GM19397 (cell line): ENCODE results near the gene JMJD1C.

Experiments used
- ATAC-seq: cut with Tn5 transposase; IDR thresholded peaks from one replicate; pipeline ENCODE4 v1.9.1; 2021; ENCODE audit warnings: mild to moderate bottlenecking, moderate library complexity; ENCODE audit not compliant: unreplicated experiment

The JMJD1C gene

DNA sequence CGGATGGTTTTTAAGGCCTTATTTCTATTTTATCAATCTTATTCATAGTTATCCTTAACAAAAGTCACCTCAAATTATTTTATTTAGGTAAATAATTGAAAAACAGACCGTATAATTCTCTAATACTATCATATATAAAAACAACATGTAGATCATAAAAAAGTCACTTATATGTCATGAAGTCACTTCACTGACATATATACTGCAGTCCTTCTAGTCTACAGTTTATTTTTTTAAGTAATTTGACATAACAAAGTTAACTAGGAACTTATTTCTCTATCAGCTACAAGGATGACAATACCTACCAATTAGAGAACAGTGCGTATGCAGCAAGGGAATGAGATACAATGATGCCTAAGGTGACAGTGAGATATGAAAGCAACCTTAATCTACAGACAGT, 26.2 kb downstream of the JMJD1C start:
- ATAC-seq: no peak

- no peak for ATAC-seq
Observed at GRCh38 chr10:63438506-63439498, 27.0 kb downstream of the JMJD1C start.

- ATAC-seq: no peak
Observed at GRCh38 chr10:63437116-63437949, 28.4 kb downstream of the JMJD1C start.

GRCh38 chr10:63436225-63436624, 29.6 kb downstream of the JMJD1C start:
- no peak for ATAC-seq

DNA sequence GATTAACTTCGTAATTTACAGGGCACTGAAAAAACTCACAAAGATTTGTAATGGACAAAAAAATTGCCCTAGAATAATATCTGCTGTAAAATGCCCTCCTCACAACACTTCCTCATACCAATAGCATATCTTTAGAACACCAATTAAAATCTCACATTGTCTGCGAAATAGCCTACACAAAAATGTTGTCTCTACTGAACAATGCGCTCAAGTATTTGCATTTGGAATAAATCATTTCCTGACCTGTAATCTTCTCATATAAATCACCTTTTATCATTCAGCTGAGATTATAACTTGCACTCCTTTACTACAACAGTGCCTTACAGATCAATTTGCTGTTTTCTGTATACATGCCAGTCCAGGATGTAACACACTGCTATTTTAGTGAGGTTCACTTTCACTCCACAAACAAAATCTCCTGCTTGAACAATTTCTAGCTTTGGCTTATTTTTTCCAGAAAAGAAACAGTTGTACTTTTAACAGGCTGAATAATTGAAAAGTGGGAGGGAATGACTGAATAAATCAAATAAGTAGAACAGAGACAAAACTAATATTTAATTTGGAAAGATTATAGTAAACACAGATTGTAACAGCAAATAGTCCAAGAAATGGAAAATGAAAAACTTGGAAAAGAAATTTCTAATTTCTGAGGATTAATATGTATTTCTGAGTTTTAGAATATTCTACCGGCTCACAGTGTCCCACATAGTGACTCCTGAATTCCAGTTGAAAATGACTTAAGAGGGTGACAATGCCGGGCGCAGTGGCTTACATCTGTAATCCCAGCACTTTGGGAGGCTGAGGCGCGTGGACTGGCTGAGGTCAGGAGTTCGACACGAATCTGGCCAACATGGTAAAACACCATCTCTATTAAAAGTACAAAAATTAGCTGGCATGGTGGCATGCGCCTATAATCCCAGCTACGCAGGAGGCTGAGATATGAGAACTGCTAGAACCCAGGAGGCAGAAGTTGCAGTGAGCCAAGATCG, 30.6 kb downstream of the JMJD1C start:
- ATAC-seq: no peak

- ATAC-seq: no peak
Observed at GRCh38 chr10:63431962-63432797, 33.6 kb downstream of the JMJD1C start.

GRCh38 chr10:63430999-63431356, 34.8 kb downstream of the JMJD1C start:
- no peak for ATAC-seq

DNA sequence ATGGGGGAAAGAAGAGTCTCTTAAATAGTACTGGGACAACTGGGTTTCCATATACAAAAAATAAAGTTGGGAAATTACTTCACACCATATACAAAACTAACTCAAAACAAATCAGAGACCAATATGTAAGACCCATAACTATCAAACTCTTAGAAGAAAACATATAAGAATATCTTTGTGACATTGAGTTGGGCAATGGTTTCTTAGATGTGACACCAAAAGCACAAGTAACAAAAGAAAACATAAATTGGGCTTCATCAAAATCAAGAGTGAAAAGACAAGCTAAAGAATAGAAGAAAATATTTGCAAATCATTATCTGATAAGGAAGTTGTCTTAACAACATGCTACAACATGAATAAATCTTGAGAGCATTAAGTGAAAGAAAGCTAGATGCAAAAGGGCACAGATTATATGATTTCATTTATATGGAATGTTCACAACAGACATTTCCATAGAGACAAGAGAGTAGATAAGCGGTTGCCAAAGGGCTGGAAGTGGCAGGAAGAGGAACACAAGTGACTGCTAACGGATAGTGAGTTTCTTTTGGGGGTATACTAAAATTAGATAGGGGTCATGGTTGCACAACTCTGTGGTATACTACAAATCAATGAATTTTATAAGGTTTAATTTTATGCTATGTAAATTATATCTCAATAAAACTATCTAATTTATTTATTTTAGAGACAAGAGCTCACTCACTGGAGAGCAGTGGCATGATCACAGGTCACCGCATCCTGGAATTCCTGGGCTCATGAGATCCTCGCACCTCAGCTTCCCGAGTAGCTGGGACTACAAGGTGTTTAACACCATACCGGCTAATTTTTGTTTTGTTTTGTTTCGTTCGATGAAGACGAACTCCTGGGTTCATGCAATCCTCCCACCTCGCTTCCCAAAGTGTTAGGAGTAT, 35.4 kb downstream of the JMJD1C start:
- ATAC-seq: no peak

DNA sequence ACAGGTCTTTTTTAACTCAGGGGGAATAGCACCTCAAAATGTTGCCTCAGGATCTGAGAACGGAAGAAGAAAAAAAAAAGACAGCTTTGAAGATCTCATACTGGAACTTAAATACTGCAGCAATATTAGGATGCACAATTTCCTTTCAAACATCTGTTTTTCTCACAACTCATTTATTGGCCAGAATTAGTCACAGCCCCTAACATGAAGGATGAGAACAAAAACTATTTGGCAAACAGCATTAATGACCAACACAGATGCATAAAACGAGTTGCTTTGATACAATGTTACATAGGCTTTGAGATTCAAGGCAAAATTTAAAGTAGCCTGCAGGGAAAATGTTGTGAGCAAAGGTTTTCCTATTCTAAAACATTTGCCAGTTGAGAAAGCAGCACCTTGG, 36.5 kb downstream of the JMJD1C start:
- no peak for ATAC-seq

DNA sequence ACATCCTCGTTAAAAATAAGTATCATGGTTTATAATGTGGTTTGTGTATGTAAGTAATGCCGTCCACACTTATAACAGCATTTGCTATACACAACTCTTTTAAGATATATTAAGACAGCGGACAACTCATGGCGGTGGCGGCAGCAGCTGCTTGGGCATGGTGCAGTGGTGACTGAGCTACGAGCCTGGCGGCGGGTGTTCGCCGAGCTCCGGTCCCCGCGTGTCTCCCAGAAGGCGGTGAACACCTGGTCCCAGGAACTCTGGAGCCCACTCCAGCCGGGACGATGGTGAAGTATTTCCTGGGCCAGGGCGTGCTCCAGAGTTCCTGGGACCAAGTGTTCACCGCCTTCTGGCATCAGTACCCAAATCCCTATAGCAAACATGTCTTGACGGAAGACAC, 38.8 kb downstream of the JMJD1C start:
- ATAC-seq: no peak

DNA sequence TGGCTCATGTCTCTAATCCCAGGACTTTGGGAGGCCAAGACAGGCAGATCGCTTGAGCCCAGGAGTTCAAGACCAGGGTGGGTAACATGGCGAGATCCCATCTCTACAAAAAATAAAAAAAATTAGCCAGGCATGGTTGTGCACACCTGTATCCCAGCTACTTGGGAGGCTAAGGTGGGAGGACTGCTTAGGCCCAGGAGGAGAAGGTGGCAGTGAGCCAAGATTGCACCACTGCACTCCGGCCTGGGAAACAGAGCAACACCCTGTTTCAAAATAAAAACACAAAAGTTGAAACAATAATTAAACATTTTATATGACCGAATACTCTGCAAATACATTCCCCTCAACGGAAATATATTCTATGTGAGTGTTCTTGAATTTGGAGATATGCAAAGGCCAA, 40.3 kb downstream of the JMJD1C start:
- no peak for ATAC-seq

DNA sequence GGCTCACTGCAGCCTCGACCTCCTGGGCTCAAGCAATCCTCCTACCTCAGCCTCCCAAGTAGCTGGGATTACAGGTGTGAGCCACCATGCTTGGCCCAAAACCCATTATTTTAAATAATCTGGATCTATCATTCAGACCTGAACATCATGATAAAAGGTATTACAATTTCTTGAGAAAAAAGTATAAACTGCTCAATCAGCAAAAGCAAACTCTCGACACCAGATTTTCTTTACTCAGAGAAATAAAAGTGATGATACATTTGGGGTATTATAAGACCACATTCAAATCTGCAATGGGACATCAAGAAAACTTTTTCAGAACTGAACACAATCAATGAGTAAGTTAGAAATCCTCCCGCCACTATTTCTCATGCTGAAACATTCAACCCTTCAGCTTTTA, 41.2 kb downstream of the JMJD1C start:
- ATAC-seq: no peak

GRCh38 chr10:63423494-63423893, 42.3 kb downstream of the JMJD1C start:
- ATAC-seq: no peak

DNA sequence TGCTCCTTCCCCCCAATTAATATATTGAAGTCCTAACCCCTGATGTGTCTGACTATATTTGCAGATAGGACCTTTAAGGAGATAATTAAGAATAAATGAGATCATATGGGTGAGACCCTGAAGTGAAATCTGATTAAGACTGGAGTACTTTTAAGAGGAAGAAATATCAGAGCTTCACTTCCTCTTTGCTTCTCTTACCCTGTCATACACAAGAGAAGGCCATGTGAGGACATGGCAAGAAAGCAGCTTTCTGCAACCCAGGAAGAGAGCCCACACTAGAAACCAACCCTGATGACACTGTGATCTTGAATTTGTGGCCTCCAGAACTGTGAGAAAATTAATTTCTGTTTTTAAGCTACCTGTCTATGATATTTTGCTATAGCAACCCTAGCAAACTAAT, 44.2 kb downstream of the JMJD1C start:
- ATAC-seq: peak; percentile 93

GRCh38 chr10:63416376-63416775, 49.4 kb downstream of the JMJD1C start:
- no peak for ATAC-seq

GRCh38 chr10:63415640-63416244, 50.0 kb downstream of the JMJD1C start:
- ATAC-seq: no peak

DNA sequence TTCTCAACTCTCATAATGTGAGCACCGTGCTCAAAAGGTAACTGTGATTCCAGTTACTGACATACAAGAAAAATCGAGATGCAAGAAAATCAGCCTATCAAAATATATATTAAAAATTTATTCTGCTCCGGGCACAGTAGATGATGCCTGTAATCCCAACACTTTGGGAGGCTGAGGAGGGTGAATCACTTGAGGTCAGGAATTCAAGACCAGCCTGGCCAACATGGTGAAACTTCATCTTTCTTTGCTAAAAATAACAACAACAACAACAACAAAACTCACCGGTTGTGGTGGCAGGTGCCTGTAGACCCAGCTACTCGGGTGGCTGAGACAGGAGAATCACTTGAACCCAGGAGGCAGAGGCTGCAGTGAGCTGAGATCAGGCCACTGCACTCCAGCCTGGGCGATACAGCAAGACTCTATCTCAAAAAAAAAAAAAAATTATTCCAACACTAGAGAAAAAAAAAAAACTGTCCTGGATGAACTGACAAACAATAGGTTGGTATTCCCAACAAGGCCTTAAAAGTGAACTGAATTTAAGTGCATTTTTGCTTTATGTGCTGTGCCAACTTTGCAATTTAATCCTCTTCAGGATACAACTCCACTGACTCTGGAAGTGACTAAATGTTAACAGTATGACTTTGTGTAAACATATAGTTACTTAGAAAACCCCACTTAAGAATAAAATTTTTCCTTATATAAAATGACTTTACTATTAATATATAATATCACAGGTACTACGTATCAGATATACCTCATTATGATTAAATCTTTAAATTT, 51.1 kb downstream of the JMJD1C start:
- ATAC-seq: no peak

DNA sequence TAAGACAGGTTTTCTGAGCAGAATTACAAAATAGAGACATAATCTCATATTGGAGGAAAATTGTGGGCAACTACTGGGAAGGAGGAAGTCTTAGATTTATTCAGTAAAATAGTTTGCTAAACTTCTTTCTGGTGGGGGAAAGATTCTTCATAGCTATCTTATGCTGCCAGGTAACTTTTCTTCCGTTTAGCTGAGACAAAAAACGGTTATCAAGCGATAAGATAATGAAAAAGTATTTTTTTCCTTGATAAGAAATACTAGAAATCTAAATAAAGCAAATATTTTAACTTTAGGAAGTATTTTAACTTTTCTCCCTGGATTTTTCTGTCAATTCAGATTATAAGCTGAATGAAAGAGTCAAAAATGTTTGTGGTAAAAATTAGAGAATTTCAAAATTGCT, 52.3 kb downstream of the JMJD1C start:
- no peak for ATAC-seq
